Keratinocyte (primary cell): ENCODE results near the gene ICE2. TPM values are rescaled to one million over a fixed set of nuclear protein-coding genes. Genes with fewer than 3 reads are reported as not detected.

Source experiments
- DNase-seq: peaks from one replicate; pipeline ENCODE4 v3.0.0-alpha.2; 2011; ENCODE audit warnings: low read depth, missing footprints, low spot score
- FAIRE-seq: peaks from 2 replicates; lab custom pipeline; 2011; peaks lifted over from hg19 to GRCh38; lab: Jason Lieb, UNC
- H2AFZ ChIP-seq: 2 replicates; pipeline ENCODE4 v1.6.0; 2012; ENCODE audit warnings: low read length, control low read depth, inconsistent platforms; ENCODE audit not compliant: control insufficient read depth
- H3K27ac ChIP-seq: 2 replicates; pipeline ENCODE4 v1.5.1; 2011; ENCODE audit warnings: low read length; ENCODE audit not compliant: control insufficient read depth, insufficient read depth
- H3K27me3 ChIP-seq: 3 replicates; pipeline ENCODE4 v1.6.0; 2011; ENCODE audit warnings: low read length; ENCODE audit not compliant: control insufficient read depth, insufficient read depth; ENCODE audit errors: extremely low read depth
- H3K36me3 ChIP-seq, 2 experiments: 2 replicates in 1 of 2; 3 replicates in 1 of 2; pipeline ENCODE4 v1.5.1; 2011; ENCODE audit warnings: low read length in 2 of 2, mild to moderate bottlenecking in 1 of 2; ENCODE audit not compliant: control insufficient read depth in 2 of 2, insufficient read depth in 2 of 2; ENCODE audit errors: extremely low read depth in 1 of 2
- H3K4me1 ChIP-seq: 3 replicates; pipeline ENCODE4 v1.5.1; 2011; ENCODE audit warnings: low read length; ENCODE audit not compliant: control insufficient read depth, insufficient read depth; ENCODE audit errors: extremely low read depth
- H3K4me2 ChIP-seq: 3 replicates; pipeline ENCODE4 v1.6.0; 2011; ENCODE audit warnings: low read depth, low read length; ENCODE audit not compliant: control insufficient read depth, insufficient read depth; ENCODE audit errors: extremely low read depth
- H3K4me3 ChIP-seq, 3 experiments: fragments of 200-600 bp in 1 of 3; sonication (generic) in 1 of 3; 2 replicates in 2 of 3; 3 replicates in 1 of 3; pipeline ENCODE4 v1.5.1; 2011 to 2016; ENCODE audit warnings: low read length in 3 of 3, mild to moderate bottlenecking in 3 of 3, control low read depth in 2 of 3, inconsistent platforms in 1 of 3, low read depth in 1 of 3, mixed read lengths in 1 of 3, mixed run types in 1 of 3, moderate library complexity in 1 of 3; ENCODE audit not compliant: control insufficient read depth in 2 of 3, insufficient read depth in 2 of 3; ENCODE audit errors: extremely low read depth in 1 of 3
- H3K79me2 ChIP-seq: 2 replicates; pipeline ENCODE4 v1.6.0; 2012; ENCODE audit warnings: low read length; ENCODE audit not compliant: control insufficient read depth, insufficient read depth
- H3K9ac ChIP-seq: 3 replicates; pipeline ENCODE4 v1.6.0; 2011; ENCODE audit warnings: low read length; ENCODE audit not compliant: control insufficient read depth, insufficient read depth; ENCODE audit errors: extremely low read depth
- H3K9me1 ChIP-seq: 3 replicates; pipeline ENCODE4 v1.6.0; 2011; ENCODE audit warnings: low read length; ENCODE audit not compliant: control insufficient read depth, insufficient read depth; ENCODE audit errors: extremely low read depth
- H3K9me3 ChIP-seq: 2 replicates; pipeline ENCODE4 v1.5.1; 2012; ENCODE audit warnings: low read depth, low read length; ENCODE audit not compliant: control insufficient read depth
- H4K20me1 ChIP-seq: 3 replicates; pipeline ENCODE4 v1.6.0; 2011; ENCODE audit warnings: low read length; ENCODE audit not compliant: control insufficient read depth, insufficient read depth; ENCODE audit errors: extremely low read depth
- EZH2 ChIP-seq: IDR thresholded peaks from one replicate; pipeline ENCODE4 v1.6.1; 2012; ENCODE audit warnings: inconsistent platforms, mild to moderate bottlenecking, low read length, moderate library complexity
- dilution Hi-C: fragments of 300-500 bp; cut with MboI; formaldehyde crosslinking; loops from one replicate; pipeline ENCODE4 v1.7.0; 2020; ENCODE audit warnings: low sequenced_read_pairs; ENCODE audit not compliant: extremely low pct_ligation_motif_present
- polyA plus RNA-seq, 5 experiments: library from polyadenylated mRNA; depleted of rRNA in 3 of 5; stranded (reverse) in 3 of 5; stranded (forward) in 1 of 5; unstranded in 1 of 5; fragments of >200 nt; gene quantifications; 1 replicate in 1 of 5; 2 replicates in 3 of 5; 3 replicates in 1 of 5; pipeline versions ENCODE4 v1.2.1 to v1.2.3, GENCODE V29; 2011 to 2012; ENCODE audit warnings: missing spikeins in 2 of 5, low read depth in 1 of 5, low replicate concordance in 1 of 5
- TF ChIP-seq, protein P1 (sequence below), 3 experiments: IDR thresholded peaks in 1 of 3; conservative IDR thresholded peaks in 1 of 3; optimal IDR thresholded peaks in 1 of 3; 2 replicates in 2 of 3; 3 replicates in 1 of 3; pipeline versions ENCODE3 to v1.5.1; 2011; ENCODE audit warnings: low read length in 3 of 3, mild to moderate bottlenecking in 3 of 3, moderate library complexity in 2 of 3, control low read depth in 1 of 3, inconsistent platforms in 1 of 3; ENCODE audit not compliant: insufficient read depth in 2 of 3; ENCODE audit errors: extremely low read depth in 1 of 3

The ICE2 gene
- polyA plus RNA-seq, 1 donor (not counting 4 experiments of a cell fraction or from before 2014, with no cell fraction given): 34.1 TPM

GRCh38 chr15:60390871-60391501, 88.0 kb downstream of the ICE2 start:
- H3K4me3 ChIP-seq: peak overlapping the region; percentile 9 to 68 (median 43)

DNA sequence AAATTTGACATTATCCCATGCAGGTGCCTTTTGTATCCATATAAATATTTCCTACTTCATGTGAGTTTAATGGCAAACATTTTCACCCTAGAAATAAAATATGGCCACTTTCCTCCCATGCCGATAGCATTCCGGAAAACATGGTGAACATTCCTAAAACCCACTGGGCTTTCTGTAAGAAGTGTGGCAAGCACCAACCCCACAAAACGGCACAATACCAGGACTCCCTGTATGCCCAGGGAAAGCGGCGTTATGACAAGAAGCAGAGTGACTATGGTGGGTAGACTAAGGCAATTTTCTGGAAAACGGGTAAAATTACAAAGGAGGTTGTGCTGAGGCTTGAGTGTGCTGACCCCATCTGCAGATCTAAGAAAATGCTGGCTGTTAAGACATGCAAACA, 88.7 kb downstream of the ICE2 start:
- Histone ChIP-seq H3K4me1 (peaks cover 88% of the 10 kb centered on the region), H3K27me3 (no peaks in the 10 kb centered on the region), H3K4me3 (peak overlapping the region in 2 of 3 experiments; percentile 43 to 68), H4K20me1 (peaks cover 78% of the 10 kb centered on the region), H3K9me3 (no peaks in the 10 kb centered on the region), H3K36me3 (peaks cover 17 to 71% of the 10 kb centered on the region in 2 experiments), H3K4me2 (peak overlapping the region; percentile 89), H3K79me2 (peaks cover 97% of the 10 kb centered on the region), H3K9me1 (peaks cover 3% of the 10 kb centered on the region), H2AFZ (no peak overlapping the region), H3K9ac (peak overlapping the region; percentile 99), H3K27ac (peak overlapping the region; percentile 99)
- TF ChIP-seq, protein P1, sequence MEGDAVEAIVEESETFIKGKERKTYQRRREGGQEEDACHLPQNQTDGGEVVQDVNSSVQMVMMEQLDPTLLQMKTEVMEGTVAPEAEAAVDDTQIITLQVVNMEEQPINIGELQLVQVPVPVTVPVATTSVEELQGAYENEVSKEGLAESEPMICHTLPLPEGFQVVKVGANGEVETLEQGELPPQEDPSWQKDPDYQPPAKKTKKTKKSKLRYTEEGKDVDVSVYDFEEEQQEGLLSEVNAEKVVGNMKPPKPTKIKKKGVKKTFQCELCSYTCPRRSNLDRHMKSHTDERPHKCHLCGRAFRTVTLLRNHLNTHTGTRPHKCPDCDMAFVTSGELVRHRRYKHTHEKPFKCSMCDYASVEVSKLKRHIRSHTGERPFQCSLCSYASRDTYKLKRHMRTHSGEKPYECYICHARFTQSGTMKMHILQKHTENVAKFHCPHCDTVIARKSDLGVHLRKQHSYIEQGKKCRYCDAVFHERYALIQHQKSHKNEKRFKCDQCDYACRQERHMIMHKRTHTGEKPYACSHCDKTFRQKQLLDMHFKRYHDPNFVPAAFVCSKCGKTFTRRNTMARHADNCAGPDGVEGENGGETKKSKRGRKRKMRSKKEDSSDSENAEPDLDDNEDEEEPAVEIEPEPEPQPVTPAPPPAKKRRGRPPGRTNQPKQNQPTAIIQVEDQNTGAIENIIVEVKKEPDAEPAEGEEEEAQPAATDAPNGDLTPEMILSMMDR (optimal IDR thresholded peaks at IDR 0.05 in 1 of 3, IDR thresholded peaks at IDR 0.05 in 1 of 3, conservative IDR thresholded peaks at IDR 0.05 in 1 of 3; ENCODE audit: extremely low read depth in 1 of 3, insufficient read depth in 2 of 3, low read length in 3 of 3): no peak
- no peak for TF ChIP-seq EZH2
- dilution Hi-C loops: no loop called here
- DNase-seq (peak; percentile 41), FAIRE-seq (no peak)

More at GRCh38 chr15:60390871-60391501, 88.0 kb downstream of the ICE2 start:
- Histone ChIP-seq H3K9me3 (no peaks in the 10 kb centered on the region), H3K27me3 (no peaks in the 10 kb centered on the region), H3K9me1 (peaks cover 3% of the 10 kb centered on the region), H2AFZ (no peak overlapping the region), H3K36me3 (peaks cover 22 to 74% of the 10 kb centered on the region in 2 experiments), H3K4me2 (peak overlapping the region; percentile 89), H3K4me1 (peaks cover 84% of the 10 kb centered on the region), H3K9ac (peak overlapping the region; percentile 99), H3K27ac (peak overlapping the region; percentile 99), H4K20me1 (peaks cover 73% of the 10 kb centered on the region), H3K79me2 (peaks cover 100% of the 10 kb centered on the region)
- dilution Hi-C loops: no loop called here
- no peak for TF ChIP-seq EZH2
- TF ChIP-seq, protein P1 (optimal IDR thresholded peaks at IDR 0.05 in 1 of 3, IDR thresholded peaks at IDR 0.05 in 1 of 3, conservative IDR thresholded peaks at IDR 0.05 in 1 of 3; ENCODE audit: extremely low read depth in 1 of 3, insufficient read depth in 2 of 3, low read length in 3 of 3): peak in 1 of 3 experiments; percentile 16
- peak; percentile 73 for DNase-seq
- peak; percentile 69 for FAIRE-seq
